Measurements from ENCODE around the gene DENND1C.

DNA sequence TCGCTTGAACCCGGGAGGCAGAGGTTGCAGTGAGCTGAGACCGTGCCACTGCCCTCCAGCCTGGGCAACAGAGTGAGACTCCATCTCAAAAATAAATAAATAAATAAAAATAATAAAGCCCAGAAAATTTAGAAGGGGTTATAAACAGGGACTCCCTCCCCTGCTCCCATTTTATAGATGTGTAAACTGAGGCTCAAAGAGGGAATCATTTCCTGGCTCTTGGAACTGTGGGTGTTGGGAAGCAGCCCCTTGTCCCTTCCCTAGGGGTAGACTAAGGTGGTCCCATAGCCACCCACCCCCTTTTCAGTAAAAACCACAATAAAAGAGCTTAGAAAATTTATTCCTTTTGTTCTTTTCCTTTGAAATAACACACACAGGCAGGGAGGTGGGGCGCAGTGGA, 41.8 kb downstream of the DENND1C start:
- TF ChIP-seq, protein P1, sequence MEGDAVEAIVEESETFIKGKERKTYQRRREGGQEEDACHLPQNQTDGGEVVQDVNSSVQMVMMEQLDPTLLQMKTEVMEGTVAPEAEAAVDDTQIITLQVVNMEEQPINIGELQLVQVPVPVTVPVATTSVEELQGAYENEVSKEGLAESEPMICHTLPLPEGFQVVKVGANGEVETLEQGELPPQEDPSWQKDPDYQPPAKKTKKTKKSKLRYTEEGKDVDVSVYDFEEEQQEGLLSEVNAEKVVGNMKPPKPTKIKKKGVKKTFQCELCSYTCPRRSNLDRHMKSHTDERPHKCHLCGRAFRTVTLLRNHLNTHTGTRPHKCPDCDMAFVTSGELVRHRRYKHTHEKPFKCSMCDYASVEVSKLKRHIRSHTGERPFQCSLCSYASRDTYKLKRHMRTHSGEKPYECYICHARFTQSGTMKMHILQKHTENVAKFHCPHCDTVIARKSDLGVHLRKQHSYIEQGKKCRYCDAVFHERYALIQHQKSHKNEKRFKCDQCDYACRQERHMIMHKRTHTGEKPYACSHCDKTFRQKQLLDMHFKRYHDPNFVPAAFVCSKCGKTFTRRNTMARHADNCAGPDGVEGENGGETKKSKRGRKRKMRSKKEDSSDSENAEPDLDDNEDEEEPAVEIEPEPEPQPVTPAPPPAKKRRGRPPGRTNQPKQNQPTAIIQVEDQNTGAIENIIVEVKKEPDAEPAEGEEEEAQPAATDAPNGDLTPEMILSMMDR (IDR thresholded peaks at IDR 0.05) = no peak
- TF ChIP-seq POLR2A (IDR thresholded peaks at IDR 0.05) = no peak
